Measurements from ENCODE around the gene CPVL.

DNA sequence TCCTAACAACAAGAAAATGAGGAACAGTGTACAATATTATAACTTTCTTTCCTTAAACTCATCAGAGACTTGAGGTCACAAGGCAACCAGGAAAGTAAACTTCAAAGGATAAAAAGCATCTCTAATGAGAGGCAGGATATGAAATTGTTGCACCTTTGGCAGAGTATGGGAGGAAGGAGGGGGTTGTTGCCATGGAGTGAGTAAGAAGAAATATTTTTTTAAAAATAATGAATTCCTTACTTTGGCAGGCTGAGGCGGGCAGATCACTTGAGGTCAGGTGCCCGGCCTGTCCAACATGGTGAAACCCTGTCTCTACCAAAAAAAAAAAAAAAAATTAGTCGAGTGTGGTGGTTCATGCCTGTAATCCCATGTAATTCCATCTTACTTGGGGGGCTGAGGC lies 27.1 kb upstream of the CPVL start:
- TF ChIP-seq YY1 (IDR thresholded peaks at IDR 0.05; ENCODE audit: insufficient read depth, insufficient read length): no peak
- no peak for TF ChIP-seq SUZ12 (IDR thresholded peaks at IDR 0.05; ENCODE audit: extremely low read depth, insufficient read depth, insufficient read length)
